Measurements from ENCODE around the gene SLC22A8.
A peak's percentile ranks its signal among the peaks of the same experiment; 100 is the strongest.

Gene SLC22A8

DNA sequence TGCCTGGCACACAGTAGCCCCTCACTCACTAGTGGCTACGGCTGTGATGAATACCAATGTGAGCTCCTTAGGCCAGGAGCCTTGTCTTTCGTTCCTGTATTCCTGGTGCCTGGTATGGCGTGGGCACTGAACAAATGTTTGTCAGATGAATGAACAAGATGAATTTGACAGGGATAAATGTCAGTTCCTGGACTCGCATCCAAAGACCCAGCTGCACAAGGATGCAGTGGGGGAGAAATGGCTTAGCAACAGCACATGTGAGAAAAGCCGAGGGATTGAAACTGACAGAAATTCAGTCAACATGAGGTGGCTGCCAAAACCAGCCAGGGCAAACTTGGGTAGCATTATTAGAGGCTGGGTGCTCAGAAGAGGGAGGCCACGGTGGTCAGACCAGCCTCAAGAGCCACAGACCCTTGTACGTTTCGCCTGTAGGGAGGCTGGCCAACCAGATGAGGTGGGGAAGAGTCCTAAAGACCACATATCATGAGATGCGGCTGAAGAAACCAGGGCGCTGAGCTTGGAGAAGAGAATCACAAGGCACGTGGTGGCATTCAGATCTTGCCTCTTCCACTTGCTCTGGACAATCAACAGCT is 7.7 kb upstream of the SLC22A8 start:
- no peak for DNase-seq
- Histone ChIP-seq H3K27ac (no peak overlapping the region), H3K36me3 (replicated peaks) (no peaks in the 10 kb centered on the region), H3K4me3 (ENCODE audit: low read depth, low read length) (no peak overlapping the region), H3K27me3 (replicated peaks) (no peaks in the 10 kb centered on the region)
- in situ Hi-C loops (cut with HindIII; ENCODE audit: low pct_ligation_motif_present, low sequenced_read_pairs) = loop anchor here (25.0 kb wide), 1 partner anchor 111 kb away; the partner anchor contains the start of gene CHRM1
- TF ChIP-seq CTCF (IDR thresholded peaks at IDR 0.05; ENCODE audit: low read depth, low read length, missing control alignments) = no peak

- in situ Hi-C loops (cut with HindIII; ENCODE audit: low pct_ligation_motif_present, low sequenced_read_pairs) = loop anchor here (25.0 kb wide), 1 partner anchor 110 kb away; the partner anchor contains the start of gene CHRM1
- DNase-seq = no peak
- H3K27ac ChIP-seq = no peak overlapping the region
- no peaks in the 10 kb centered on the region for H3K27me3 ChIP-seq (replicated peaks)
- no peaks in the 10 kb centered on the region for H3K36me3 ChIP-seq (replicated peaks)
- H3K4me3 ChIP-seq (ENCODE audit: low read depth, low read length) = no peak overlapping the region
- no peak for TF ChIP-seq CTCF (IDR thresholded peaks at IDR 0.05; ENCODE audit: low read depth, low read length, missing control alignments)
Measured at GRCh38 chr11:63022441-63022840, 6.8 kb upstream of the SLC22A8 start.

GRCh38 chr11:63020671-63021291 is 5.1 kb upstream of the SLC22A8 start:
- in situ Hi-C loops (cut with HindIII; ENCODE audit: low pct_ligation_motif_present, low sequenced_read_pairs) = loop anchor here (25.0 kb wide), 1 partner anchor 108 kb away; the partner anchor contains the start of gene CHRM1
- H3K27ac ChIP-seq = no peak overlapping the region
- peak; percentile 62 for TF ChIP-seq CTCF (IDR thresholded peaks at IDR 0.05; ENCODE audit: low read depth, low read length, missing control alignments)
- no peak for DNase-seq
- no peaks in the 10 kb centered on the region for H3K27me3 ChIP-seq (replicated peaks)
- H3K36me3 ChIP-seq (replicated peaks) = no peaks in the 10 kb centered on the region
- H3K4me3 ChIP-seq (ENCODE audit: low read depth, low read length) = no peak overlapping the region

- H3K36me3 ChIP-seq (replicated peaks) = no peaks in the 10 kb centered on the region
- no peak for TF ChIP-seq CTCF (IDR thresholded peaks at IDR 0.05; ENCODE audit: low read depth, low read length, missing control alignments)
- H3K27me3 ChIP-seq (replicated peaks) = no peaks in the 10 kb centered on the region
- no peak for DNase-seq
- in situ Hi-C loops (cut with HindIII; ENCODE audit: low pct_ligation_motif_present, low sequenced_read_pairs) = loop anchor here (25.0 kb wide), 1 partner anchor 107 kb away; the partner anchor contains the start of gene CHRM1
- no peak overlapping the region for H3K4me3 ChIP-seq (ENCODE audit: low read depth, low read length)
- no peak overlapping the region for H3K27ac ChIP-seq
Measured at GRCh38 chr11:63019506-63019905, 3.9 kb upstream of the SLC22A8 start.

GRCh38 chr11:63017306-63017974 is 1.8 kb upstream of the SLC22A8 start:
- Histone ChIP-seq H3K27ac (no peak overlapping the region), H3K27me3 (replicated peaks) (no peaks in the 10 kb centered on the region), H3K36me3 (replicated peaks) (no peaks in the 10 kb centered on the region), H3K4me3 (ENCODE audit: low read depth, low read length) (no peak overlapping the region)
- TF ChIP-seq CTCF (IDR thresholded peaks at IDR 0.05; ENCODE audit: low read depth, low read length, missing control alignments) = no peak
- in situ Hi-C loops (cut with HindIII; ENCODE audit: low pct_ligation_motif_present, low sequenced_read_pairs) = loop anchor here (25.0 kb wide), 1 partner anchor 105 kb away; the partner anchor contains the start of gene CHRM1
- DNase-seq = peak; percentile 4

All from brain microvascular endothelial cell (primary cell).